ENCODE results near the gene ZNF606.
"Not testable (repeated sequence)": the region's sequence is repeated elsewhere in the genome, so short reads cannot be mapped to it uniquely, and the experiment has no call there.

The ZNF606 gene

GRCh38 chr19:58009666-58010301, 7.2 kb upstream of the ZNF606 start:
- peak; percentile 48 for DNase-seq (ENCODE audit: low read depth)

GRCh38 chr19:58009301-58009665, 6.7 kb upstream of the ZNF606 start:
- no peak for DNase-seq (ENCODE audit: low read depth)

GRCh38 chr19:58008877-58009276, 6.3 kb upstream of the ZNF606 start:
- not testable (repeated sequence) for DNase-seq (ENCODE audit: low read depth)

GRCh38 chr19:58007285-58007684, 4.7 kb upstream of the ZNF606 start:
- DNase-seq (ENCODE audit: low read depth), result no peak

GRCh38 chr19:58003174-58003828, 681 bp upstream of the ZNF606 start:
- no peak for DNase-seq (ENCODE audit: low read depth)

GRCh38 chr19:58001895-58002369, 688 bp downstream of the ZNF606 start:
- DNase-seq (ENCODE audit: low read depth), result no peak

GRCh38 chr19:58000677-58001076, 1.9 kb downstream of the ZNF606 start:
- DNase-seq (ENCODE audit: low read depth), result no peak

- no peak for DNase-seq (ENCODE audit: low read depth)
Measured at GRCh38 chr19:57992841-57993240, 9.8 kb downstream of the ZNF606 start.

- no peak for DNase-seq (ENCODE audit: low read depth)
Measured at GRCh38 chr19:57978586-57979289, 23.9 kb downstream of the ZNF606 start.

- DNase-seq (ENCODE audit: low read depth), result no peak
Measured at GRCh38 chr19:57974434-57974833, 28.2 kb downstream of the ZNF606 start, which contains the start of gene C19orf18. Gene C19orf18, minus strand, starts transcription at chr19:57974534. Its CDS starts 102 bp downstream, at chr19:57974432.

- DNase-seq (ENCODE audit: low read depth), result no peak
Measured at GRCh38 chr19:57964761-57965160, 37.9 kb downstream of the ZNF606 start.

- DNase-seq (ENCODE audit: low read depth), result no peak
Measured at GRCh38 chr19:57961785-57962184, 40.8 kb downstream of the ZNF606 start.

- no peak for DNase-seq (ENCODE audit: low read depth)
Measured at GRCh38 chr19:57954996-57955395, 47.6 kb downstream of the ZNF606 start.

- DNase-seq (ENCODE audit: low read depth), result no peak
Measured at GRCh38 chr19:57949702-57950101, 52.9 kb downstream of the ZNF606 start.

- DNase-seq (ENCODE audit: low read depth), result no peak
Measured at GRCh38 chr19:57949296-57949695, 53.3 kb downstream of the ZNF606 start.

GRCh38 chr19:57947419-57948134, 55.0 kb downstream of the ZNF606 start, which contains the start of gene ZNF256:
Gene ZNF256, minus strand, starts transcription at chr19:57947706. Its CDS starts 232 bp downstream, at chr19:57947474.
- DNase-seq (ENCODE audit: low read depth), result peak; percentile 73

GRCh38 chr19:57947088-57947418, 55.6 kb downstream of the ZNF606 start:
- DNase-seq (ENCODE audit: low read depth), result no peak

GRCh38 chr19:57946316-57946715, 56.3 kb downstream of the ZNF606 start:
- DNase-seq (ENCODE audit: low read depth), result no peak

- DNase-seq (ENCODE audit: low read depth), result no peak
Measured at GRCh38 chr19:57941593-57941992, 61.0 kb downstream of the ZNF606 start.

- no peak for DNase-seq (ENCODE audit: low read depth)
Measured at GRCh38 chr19:57935731-57936130, 66.9 kb downstream of the ZNF606 start.

GRCh38 chr19:57934820-57935665, 67.6 kb downstream of the ZNF606 start, which contains the start of gene ZNF418:
Gene ZNF418, minus strand, starts transcription at chr19:57935402. Its CDS starts 1,580 bp downstream, at chr19:57933822.
- DNase-seq (ENCODE audit: low read depth), result peak; percentile 51

Measured in non-pigmented ciliary epithelial cell (primary cell).